ENCODE results near the gene ADAMTS4. TPM values are rescaled to one million over a fixed set of nuclear protein-coding genes. Genes with fewer than 3 reads are reported as not detected.

The ADAMTS4 gene
- total and polyA plus RNA-seq, 9 of the 15 experiments (the other 6 are each of a cell fraction or from before 2014, with no cell fraction given), result 0.07 to 3.7 (median 0.41) TPM

GRCh38 chr1:161200992-161201835 lies 2.4 kb upstream of the ADAMTS4 start (continued):
- TF ChIP-seq SNAPC5 (CRISPR knock-in tag; IDR thresholded peaks at IDR 0.05) (no peak), CEBPB (tag; IDR thresholded peaks at IDR 0.05) (no peak), TEAD4 (IDR thresholded peaks at IDR 0.05; ENCODE audit: low read length) (no peak), TEAD4 (CRISPR knock-in tag; IDR thresholded peaks at IDR 0.05; ENCODE audit: borderline replicate concordance) (0 out of 2 replicates have a peak, but pooled peaks have one; percentile 37), ETV6 (IDR thresholded peaks at IDR 0.05; ENCODE audit: borderline replicate concordance in 1 of 2, low read depth in 2 of 2, low read length in 1 of 2) (0 out of 4 replicates have a peak, but pooled peaks of 1 of the 2 experiments have one; percentile 38), ETV6 (CRISPR knock-in tag; IDR thresholded peaks at IDR 0.05; ENCODE audit: borderline replicate concordance) (no peak), ZSCAN29 (IDR thresholded peaks at IDR 0.05) (no peak), CHD7 (IDR thresholded peaks at IDR 0.05; ENCODE audit: low read depth, low read length) (no peak), GATAD2B (IDR thresholded peaks at IDR 0.05; ENCODE audit: borderline replicate concordance) (no peak), ZFPM2 (CRISPR knock-in tag; IDR thresholded peaks at IDR 0.05) (no peak), MCM2 (IDR thresholded peaks at IDR 0.05; ENCODE audit: low read depth) (no peak), ZNF584 (CRISPR knock-in tag; IDR thresholded peaks at IDR 0.05; ENCODE audit: low read depth) (peak; percentile 93; the same call in 1 of the 2 replicates), VEZF1 (CRISPR knock-in tag; IDR thresholded peaks at IDR 0.05) (no peak; the same call in none of the 2 replicates), KDM2B (CRISPR knock-in tag; IDR thresholded peaks at IDR 0.05) (no peak)
